Effector memory CD8-positive, alpha-beta T cell (primary cell): ENCODE results near the gene CLEC1A.
"Not testable (repeated sequence)": the region's sequence is repeated elsewhere in the genome, so short reads cannot be mapped to it uniquely, and the experiment has no call there.

Experiments
- ATAC-seq: fragments of 150-1000 bp; cut with Tn5 transposase; replicated peaks from 2 replicates; pipeline ENCODE4 v1.10.0; 2021; ENCODE audit warnings: mild to moderate bottlenecking, moderate library complexity
- DNase-seq, 3 experiments: peaks; one replicate each; pipeline ENCODE4 v3.0.0; 2021
- H3K27ac Mint-ChIP-seq, 2 donors: one replicate each; pipeline ENCODE4 v1.8.0; 2022; ENCODE audit warnings: mild to moderate bottlenecking in 2 of 2, mixed read lengths in 2 of 2, moderate library complexity in 2 of 2
- H3K27me3 Mint-ChIP-seq, 2 donors: one replicate each; pipeline ENCODE4 v1.8.0; 2022; ENCODE audit warnings: mixed read lengths in 2 of 2
- H3K36me3 Mint-ChIP-seq: one replicate; pipeline ENCODE4 v1.8.0; 2022; ENCODE audit warnings: mild to moderate bottlenecking, moderate library complexity, mixed read lengths; ENCODE audit not compliant: insufficient read depth
- H3K4me1 Mint-ChIP-seq, 2 donors: one replicate each; pipeline ENCODE4 v1.8.0; 2022; ENCODE audit warnings: low read depth in 2 of 2, mixed read lengths in 2 of 2
- H3K4me3 Mint-ChIP-seq, 2 donors: one replicate each; pipeline ENCODE4 v1.8.0; 2022; ENCODE audit warnings: mild to moderate bottlenecking in 2 of 2, mixed read lengths in 2 of 2, moderate library complexity in 2 of 2
- H3K9me3 Mint-ChIP-seq, 2 donors: one replicate each; pipeline ENCODE4 v1.8.0; 2022; ENCODE audit warnings: mixed read lengths in 2 of 2

The CLEC1A gene

GRCh38 chr12:10067264-10067663 lies 31.5 kb downstream of the CLEC1A start:
- ATAC-seq (no peak), DNase-seq (no peak)
- no peaks in the 10 kb centered on the region for H3K36me3 Mint-ChIP-seq
- no peaks in the 10 kb centered on the region for H3K9me3 Mint-ChIP-seq
- H3K27ac Mint-ChIP-seq = no peak overlapping the region
- H3K27me3 Mint-ChIP-seq = peaks cover 40 to 58% of the 10 kb centered on the region in 2 donors
- H3K4me3 Mint-ChIP-seq = no peak overlapping the region
- H3K4me1 Mint-ChIP-seq = no peaks in the 10 kb centered on the region

- Mint-ChIP-seq H3K36me3 (no peaks in the 10 kb centered on the region), H3K4me3 (no peak overlapping the region), H3K27me3 (peaks cover 33 to 43% of the 10 kb centered on the region in 2 donors), H3K27ac (no peak overlapping the region), H3K4me1 (no peaks in the 10 kb centered on the region), H3K9me3 (no peaks in the 10 kb centered on the region)
- no peak for ATAC-seq
- DNase-seq = no peak
Measured at GRCh38 chr12:10065241-10065640, 33.5 kb downstream of the CLEC1A start.

- no peak overlapping the region for H3K27ac Mint-ChIP-seq
- H3K27me3 Mint-ChIP-seq = peaks cover 0 to 19% of the 10 kb centered on the region in 2 donors
- DNase-seq = no peak
- ATAC-seq = no peak
- H3K36me3 Mint-ChIP-seq = no peaks in the 10 kb centered on the region
- no peak overlapping the region for H3K4me3 Mint-ChIP-seq
- H3K9me3 Mint-ChIP-seq = no peaks in the 10 kb centered on the region
- H3K4me1 Mint-ChIP-seq = no peaks in the 10 kb centered on the region
Measured at GRCh38 chr12:10058387-10058786, 40.4 kb downstream of the CLEC1A start.

- Mint-ChIP-seq H3K4me3 (no peak overlapping the region), H3K4me1 (peaks cover 5 to 6% of the 10 kb centered on the region in 2 donors), H3K27ac (no peak overlapping the region), H3K9me3 (no peaks in the 10 kb centered on the region), H3K27me3 (peaks cover 39 to 45% of the 10 kb centered on the region in 2 donors), H3K36me3 (no peaks in the 10 kb centered on the region)
- ATAC-seq = no peak
- no peak for DNase-seq
Measured at GRCh38 chr12:10052193-10052913, 46.4 kb downstream of the CLEC1A start.

GRCh38 chr12:10048526-10048925 lies 50.3 kb downstream of the CLEC1A start:
- no peak overlapping the region for H3K27ac Mint-ChIP-seq
- H3K9me3 Mint-ChIP-seq = no peaks in the 10 kb centered on the region

GRCh38 chr12:10042167-10042566 lies 56.6 kb downstream of the CLEC1A start:
- peaks cover 54 to 65% of the 10 kb centered on the region in 2 donors for H3K27me3 Mint-ChIP-seq

More at GRCh38 chr12:10048526-10048925, 50.3 kb downstream of the CLEC1A start:
- H3K27me3 Mint-ChIP-seq = peaks cover 61 to 65% of the 10 kb centered on the region in 2 donors
- ATAC-seq = no peak
- H3K36me3 Mint-ChIP-seq = no peaks in the 10 kb centered on the region
- H3K4me1 Mint-ChIP-seq = peaks cover 5 to 6% of the 10 kb centered on the region in 2 donors
- no peak for DNase-seq
- H3K4me3 Mint-ChIP-seq = no peak overlapping the region

GRCh38 chr12:10033783-10034545 lies 64.8 kb downstream of the CLEC1A start:
- Mint-ChIP-seq H3K9me3 (no peaks in the 10 kb centered on the region), H3K4me1 (peaks cover 0 to 3% of the 10 kb centered on the region in 2 donors), H3K4me3 (no peak overlapping the region), H3K27ac (no peak overlapping the region), H3K27me3 (peaks cover 24 to 34% of the 10 kb centered on the region in 2 donors), H3K36me3 (no peaks in the 10 kb centered on the region)
- no peak for ATAC-seq
- DNase-seq = no peak

More at GRCh38 chr12:10042167-10042566, 56.6 kb downstream of the CLEC1A start:
- H3K36me3 Mint-ChIP-seq = no peaks in the 10 kb centered on the region
- ATAC-seq (no peak), DNase-seq (no peak)
- no peaks in the 10 kb centered on the region for H3K4me1 Mint-ChIP-seq
- no peak overlapping the region for H3K27ac Mint-ChIP-seq
- H3K9me3 Mint-ChIP-seq = no peaks in the 10 kb centered on the region
- H3K4me3 Mint-ChIP-seq = no peak overlapping the region

- no peak for ATAC-seq
- Mint-ChIP-seq H3K4me3 (no peak overlapping the region), H3K36me3 (peaks cover 3% of the 10 kb centered on the region), H3K27me3 (peaks cover 18 to 23% of the 10 kb centered on the region in 2 donors), H3K4me1 (peaks cover 0 to 3% of the 10 kb centered on the region in 2 donors), H3K27ac (no peak overlapping the region), H3K9me3 (no peaks in the 10 kb centered on the region)
- DNase-seq = no peak
Measured at GRCh38 chr12:10031771-10032175, 67.0 kb downstream of the CLEC1A start.

- H3K36me3 Mint-ChIP-seq = peaks cover 3% of the 10 kb centered on the region
- H3K27ac Mint-ChIP-seq = no peak overlapping the region
- peaks cover 18 to 23% of the 10 kb centered on the region in 2 donors for H3K27me3 Mint-ChIP-seq
- H3K9me3 Mint-ChIP-seq = no peaks in the 10 kb centered on the region
- no peak for ATAC-seq
- H3K4me3 Mint-ChIP-seq = no peak overlapping the region
- DNase-seq = no peak
- H3K4me1 Mint-ChIP-seq = peaks cover 0 to 3% of the 10 kb centered on the region in 2 donors
Measured at GRCh38 chr12:10031321-10031720, 67.5 kb downstream of the CLEC1A start.

GRCh38 chr12:10030446-10030845 lies 68.3 kb downstream of the CLEC1A start, which contains the start of gene CLEC9A:
Gene CLEC9A (plus strand): TSS chr12:10030682. CDS start chr12:10052688, 22,006 bp downstream.
- DNase-seq = no peak
- peaks cover 3% of the 10 kb centered on the region for H3K36me3 Mint-ChIP-seq

GRCh38 chr12:10027721-10028120 lies 71.1 kb downstream of the CLEC1A start:
- no peak for DNase-seq
- Mint-ChIP-seq H3K36me3 (peaks cover 3% of the 10 kb centered on the region), H3K4me3 (no peak overlapping the region), H3K27me3 (peaks cover 13 to 16% of the 10 kb centered on the region in 2 donors), H3K9me3 (no peaks in the 10 kb centered on the region), H3K4me1 (no peaks in the 10 kb centered on the region), H3K27ac (no peak overlapping the region)
- ATAC-seq = no peak

More at GRCh38 chr12:10030446-10030845, 68.3 kb downstream of the CLEC1A start, which contains the start of gene CLEC9A:
- Mint-ChIP-seq H3K4me3 (no peak within 1 kb of the TSS), H3K4me1 (no peaks in the 10 kb centered on the region), H3K9me3 (no peaks in the 10 kb centered on the region), H3K27me3 (peaks cover 18 to 19% of the 10 kb centered on the region in 2 donors), H3K27ac (no peak within 1 kb of the TSS)
- no peak for ATAC-seq

GRCh38 chr12:10027311-10027710 lies 71.5 kb downstream of the CLEC1A start:
- Mint-ChIP-seq H3K4me1 (no peaks in the 10 kb centered on the region), H3K27ac (no peak overlapping the region), H3K9me3 (no peaks in the 10 kb centered on the region), H3K27me3 (peaks cover 13 to 16% of the 10 kb centered on the region in 2 donors), H3K4me3 (no peak overlapping the region), H3K36me3 (peaks cover 3% of the 10 kb centered on the region)
- ATAC-seq (no peak), DNase-seq (no peak)

- not testable (repeated sequence) for H3K36me3 Mint-ChIP-seq, H3K27ac Mint-ChIP-seq, H3K9me3 Mint-ChIP-seq, ATAC-seq, DNase-seq, H3K4me1 Mint-ChIP-seq, H3K4me3 Mint-ChIP-seq
- peaks cover 8 to 13% of the 10 kb centered on the region in 2 donors for H3K27me3 Mint-ChIP-seq
Measured at GRCh38 chr12:10026666-10027065, 72.1 kb downstream of the CLEC1A start.
